Suprapubic skin (tissue), 3 donors: ENCODE data around the gene KIF20A.

Source experiments
- CTCF ChIP-seq, 2 donors: fragments of 200-600 bp in 1 of 2; fragments of 450-650 bp in 1 of 2; sonication (generic) in 1 of 2; IDR thresholded peaks; one replicate each; pipeline ENCODE4 v1.5.1; 2016 to 2019; ENCODE audit warnings: antibody characterized with exemption in 2 of 2, mild to moderate bottlenecking in 1 of 2, moderate library complexity in 1 of 2
- POLR2A ChIP-seq, 2 donors: fragments of 450-650 bp; IDR thresholded peaks; one replicate each; pipeline ENCODE4 v1.6.1; 2017; ENCODE audit warnings: antibody characterized with exemption in 2 of 2, mild to moderate bottlenecking in 2 of 2, moderate library complexity in 2 of 2

- no peak for TF ChIP-seq CTCF (IDR thresholded peaks at IDR 0.05)
- TF ChIP-seq POLR2A (IDR thresholded peaks at IDR 0.05) = no peak
Measured at GRCh38 chr5:138179277-138179857, 455 bp downstream of the KIF20A start.
